NT2/D1 (cell line): Measurements from ENCODE around the gene CPLANE1.

Experiments
- SUZ12 ChIP-seq: IDR thresholded peaks from 2 replicates; pipeline ENCODE4 v1.6.1; 2011; ENCODE audit not compliant: insufficient read length, insufficient read depth; ENCODE audit errors: extremely low read depth
- YY1 ChIP-seq: IDR thresholded peaks from 2 replicates; pipeline ENCODE4 v1.6.1; 2011; ENCODE audit not compliant: insufficient read length, insufficient read depth

- no peak for TF ChIP-seq YY1
- TF ChIP-seq SUZ12, result no peak
Observed at GRCh38 chr5:37075399-37075950, 173.7 kb downstream of the CPLANE1 start.
